Caco-2 (cell line): ENCODE data around the gene SERPING1. TPM values are rescaled to one million over a fixed set of nuclear protein-coding genes. Genes with fewer than 3 reads are reported as not detected.

Experiments
- BruUV-seq: library from RNA; stranded (reverse); fragments of 400-500 nt; replicated peaks from 2 replicates; lab custom pipeline; 2021; lab: Mats Ljungman, UMichigan
- CTCF ChIA-PET: fragments of 300-600 bp; sonication (Branson Sonifier 250); formaldehyde crosslinking; loops from one replicate; lab custom pipeline; 2022; ENCODE audit warnings: antibody characterized with exemption; lab: Charles Lee
- POLR2A ChIA-PET: fragments of 300-600 bp; sonication (Branson Sonifier 250); formaldehyde crosslinking; loops from one replicate; lab custom pipeline; 2022; ENCODE audit warnings: antibody characterized with exemption; lab: Charles Lee
- DNase-seq, 2 experiments: peaks; one replicate each; pipeline versions ENCODE4 v3.0.0 to v3.0.0-alpha.2; 2020 to 2022
- H3K27me3 ChIP-seq: replicated peaks from 2 replicates; pipeline ENCODE4 v1.6.0; 2011; ENCODE audit warnings: low read length; ENCODE audit not compliant: control insufficient read depth, insufficient read depth
- H3K36me3 ChIP-seq: 2 replicates; pipeline ENCODE4 v1.5.1; 2011; ENCODE audit warnings: low read length; ENCODE audit not compliant: control insufficient read depth, insufficient read depth
- H3K4me1 ChIP-seq: fragments of 250-450 bp; sonication (Bioruptor Pico); 2 replicates; pipeline ENCODE4 v1.5.1; 2020; ENCODE audit warnings: mild to moderate bottlenecking
- H3K4me3 ChIP-seq: 2 replicates; pipeline ENCODE4 v1.5.1; 2011; ENCODE audit warnings: low read depth, mild to moderate bottlenecking, control low read depth, low read length
- H3K9me3 ChIP-seq: fragments of 250-450 bp; sonication (Bioruptor Pico); 2 replicates; pipeline ENCODE4 v1.5.1; 2020; ENCODE audit warnings: mild to moderate bottlenecking, moderate library complexity
- H3K27ac Mint-ChIP-seq: one replicate; pipeline ENCODE4 v1.8.0; 2022; ENCODE audit warnings: mixed read lengths; ENCODE audit not compliant: unreplicated experiment
- H3K27me3 Mint-ChIP-seq: one replicate; pipeline ENCODE4 v1.8.0; 2022; ENCODE audit warnings: mixed read lengths; ENCODE audit not compliant: insufficient read depth, unreplicated experiment
- H3K36me3 Mint-ChIP-seq: one replicate; pipeline ENCODE4 v1.8.0; 2022; ENCODE audit warnings: mild to moderate bottlenecking, mixed read lengths; ENCODE audit not compliant: insufficient read depth, unreplicated experiment
- H3K4me1 Mint-ChIP-seq: one replicate; pipeline ENCODE4 v1.8.0; 2022; ENCODE audit warnings: low read depth, mixed read lengths; ENCODE audit not compliant: unreplicated experiment
- H3K4me3 Mint-ChIP-seq: one replicate; pipeline ENCODE4 v1.8.0; 2022; ENCODE audit warnings: mild to moderate bottlenecking, moderate library complexity, mixed read lengths; ENCODE audit not compliant: unreplicated experiment
- H3K9me3 Mint-ChIP-seq: one replicate; pipeline ENCODE4 v1.8.0; 2022; ENCODE audit warnings: mixed read lengths; ENCODE audit not compliant: unreplicated experiment
- CTCF ChIP-seq, 2 experiments: fragments of 200-600 bp in 1 of 2; IDR thresholded peaks; 1 replicate in 1 of 2; 2 replicates in 1 of 2; pipeline versions ENCODE4 v1.5.1 to v1.8.0; 2011 to 2022; ENCODE audit warnings: antibody characterized with exemption in 1 of 2, control low read depth in 1 of 2, inconsistent platforms in 1 of 2, low read depth in 1 of 2, low read length in 1 of 2, mild to moderate bottlenecking in 1 of 2, moderate library complexity in 1 of 2; ENCODE audit not compliant: insufficient read depth in 1 of 2, severe bottlenecking in 1 of 2, unreplicated experiment in 1 of 2
- intact Hi-C: fragments of 100-400 bp; cut with micrococcal nuclease; formaldehyde crosslinking; loops from one replicate; pipeline ENCODE4 v1.10.0; 2022; ENCODE audit not compliant: unreplicated experiment
- total RNA-seq: library from RNA; stranded (reverse); gene quantifications from 2 replicates; pipeline ENCODE4 v1.2.3, GENCODE V29; 2022

SERPING1 gene
- total RNA-seq, 1 experiment from 2014 or later = 3.8 TPM

DNA sequence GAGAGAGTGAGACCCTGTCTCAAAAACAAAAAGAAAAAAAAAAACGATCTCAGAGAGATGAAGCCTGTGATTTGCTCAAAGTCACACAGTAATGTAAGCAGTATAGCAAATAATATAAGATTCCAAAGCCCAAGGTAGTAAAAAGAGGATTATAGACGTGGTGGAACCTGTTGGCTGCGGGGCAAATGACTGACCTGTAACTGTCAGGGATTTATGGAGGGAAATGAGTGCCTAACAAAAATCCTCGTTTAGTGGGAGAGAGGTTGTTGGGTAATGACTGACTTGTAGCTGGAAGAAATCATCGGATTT lies 59.4 kb downstream of the SERPING1 start:
- peaks cover 2% of the 10 kb centered on the region; the same call in 1 of the 2 replicates for H3K36me3 ChIP-seq
- H3K27me3 ChIP-seq = no peaks in the 10 kb centered on the region
- H3K9me3 Mint-ChIP-seq = no peaks in the 10 kb centered on the region
- H3K36me3 Mint-ChIP-seq = peaks cover 15% of the 10 kb centered on the region
- ChIA-PET CTCF (interaction anchor here (1.4 kb wide), 1 partner anchor 12 kb away, joined by 6 read pairs; no protein-coding TSS in a partner anchor), POLR2A (no interaction called here)
- H3K4me3 Mint-ChIP-seq = peak overlapping the region; percentile 88
- BruUV-seq = TSS peak; percentile 98
- H3K27ac Mint-ChIP-seq = peak overlapping the region; percentile 76
- TF ChIP-seq CTCF (IDR thresholded peaks at IDR 0.05; ENCODE audit: insufficient read depth in 1 of 2, low read depth in 1 of 2, low read length in 1 of 2, severe bottlenecking in 1 of 2, unreplicated experiment in 1 of 2) = no peak
- H3K4me1 Mint-ChIP-seq = peaks cover 8% of the 10 kb centered on the region
- H3K9me3 ChIP-seq = no peaks in the 10 kb centered on the region
- DNase-seq = no peak
- intact Hi-C loops = loop anchor here (1.0 kb wide), 2 partner anchors 10 to 55 kb away; partner anchors contain the start of genes MED19 and TMX2
- peak overlapping the region; percentile 49 for H3K4me3 ChIP-seq
- no peaks in the 10 kb centered on the region for H3K27me3 Mint-ChIP-seq
- H3K4me1 ChIP-seq = no peaks in the 10 kb centered on the region

GRCh38 chr11:57657194-57658022 lies 59.9 kb downstream of the SERPING1 start, which contains the start of gene CLP1:
TSS of gene CLP1 (plus strand) at chr11:57657762. CDS start at chr11:57659477, 1,715 bp downstream.
- Mint-ChIP-seq H3K4me3 (peak within 1 kb of the TSS; percentile 88), H3K27me3 (no peaks in the 10 kb centered on the region), H3K4me1 (peaks cover 8% of the 10 kb centered on the region), H3K27ac (peak within 1 kb of the TSS; percentile 76), H3K36me3 (peaks cover 20% of the 10 kb centered on the region), H3K9me3 (no peaks in the 10 kb centered on the region)
- H3K9me3 ChIP-seq = no peaks in the 10 kb centered on the region
- H3K4me3 ChIP-seq = peak within 1 kb of the TSS; percentile 61
- DNase-seq = peak; percentile 99
- no peaks in the 10 kb centered on the region for H3K4me1 ChIP-seq
- H3K36me3 ChIP-seq = peaks cover 2% of the 10 kb centered on the region; the same call in 1 of the 2 replicates
- ChIA-PET POLR2A (no interaction called here), CTCF (interaction anchor here (1.4 kb wide), 1 partner anchor 13 kb away, joined by 6 read pairs; no protein-coding TSS in a partner anchor)
- H3K27me3 ChIP-seq = no peaks in the 10 kb centered on the region
- intact Hi-C loops = loop anchor here (1.0 kb wide), 2 partner anchors 10 to 55 kb away; partner anchors contain the start of genes MED19 and TMX2
- no peak for TF ChIP-seq CTCF (IDR thresholded peaks at IDR 0.05; ENCODE audit: insufficient read depth in 1 of 2, low read depth in 1 of 2, low read length in 1 of 2, severe bottlenecking in 1 of 2, unreplicated experiment in 1 of 2)
- no TSS peak for BruUV-seq

- ChIA-PET CTCF (no interaction called here), POLR2A (no interaction called here)
- H3K4me1 ChIP-seq = no peaks in the 10 kb centered on the region
- no peaks in the 10 kb centered on the region for H3K9me3 Mint-ChIP-seq
- no peaks in the 10 kb centered on the region for H3K27me3 Mint-ChIP-seq
- peak overlapping the region; percentile 76 for H3K27ac Mint-ChIP-seq
- intact Hi-C loops = no loop called here
- H3K36me3 Mint-ChIP-seq = peaks cover 26% of the 10 kb centered on the region
- TF ChIP-seq CTCF (IDR thresholded peaks at IDR 0.05; ENCODE audit: insufficient read depth in 1 of 2, low read depth in 1 of 2, low read length in 1 of 2, severe bottlenecking in 1 of 2, unreplicated experiment in 1 of 2) = no peak
- no peaks in the 10 kb centered on the region for H3K27me3 ChIP-seq
- H3K4me1 Mint-ChIP-seq = peaks cover 8% of the 10 kb centered on the region
- DNase-seq = no peak
- TSS peak; percentile 86 for BruUV-seq
- H3K36me3 ChIP-seq = peaks cover 2% of the 10 kb centered on the region; the same call in 1 of the 2 replicates
- no peaks in the 10 kb centered on the region for H3K9me3 ChIP-seq
- peak overlapping the region; percentile 88 for H3K4me3 Mint-ChIP-seq
- peak overlapping the region; percentile 61 for H3K4me3 ChIP-seq
Measured at GRCh38 chr11:57658023-57658361, 60.5 kb downstream of the SERPING1 start.
